GM19238 (cell line): ENCODE results near the gene PRMT6.
"Not testable (repeated sequence)": the region's sequence is repeated elsewhere in the genome, so short reads cannot be mapped to it uniquely, and the experiment has no call there.

Experiments used
- DNase-seq: peaks from one replicate; pipeline ENCODE4 v3.0.0; 2011; ENCODE audit warnings: low spot score; ENCODE audit not compliant: insufficient read length

Gene PRMT6

DNA sequence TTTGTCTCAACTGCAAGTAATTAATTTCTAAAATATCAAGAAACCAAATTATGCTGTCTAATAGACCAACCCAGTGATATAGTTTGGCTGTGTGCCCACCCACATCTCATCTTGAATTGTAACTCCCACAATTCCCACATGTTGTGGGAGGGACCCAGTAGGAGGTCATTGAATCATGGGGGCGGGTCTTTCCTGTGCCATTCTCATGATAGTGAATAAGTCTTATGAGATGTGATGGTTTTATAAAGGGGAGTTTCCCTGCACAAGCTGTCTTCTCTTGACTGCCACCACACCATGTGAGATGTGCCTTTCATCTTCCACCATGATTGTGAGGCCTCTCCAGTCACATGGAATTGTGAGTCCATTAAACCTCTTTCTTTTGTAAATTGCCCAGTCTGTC is 36.9 kb downstream of the PRMT6 start:
- DNase-seq, result not testable (repeated sequence)

DNA sequence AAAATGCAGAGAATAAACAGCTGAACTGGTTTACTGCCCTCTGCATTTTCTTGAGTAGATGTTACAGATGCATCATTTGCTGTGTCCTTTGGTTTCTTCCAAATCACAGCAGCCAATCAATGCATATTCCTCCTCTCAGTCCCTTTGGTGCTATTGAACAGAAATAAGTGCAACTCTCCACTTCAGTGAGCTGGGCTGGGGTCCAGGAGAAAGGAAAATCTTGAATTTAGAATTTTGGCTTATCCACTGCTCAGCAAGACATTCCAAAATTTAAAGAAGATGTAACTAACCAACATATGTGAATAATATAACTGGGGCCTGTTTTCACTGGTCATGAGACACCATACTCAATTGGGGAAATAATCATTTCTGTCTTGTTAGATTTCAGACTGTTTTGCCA is 39.2 kb downstream of the PRMT6 start:
- no peak for DNase-seq

DNA sequence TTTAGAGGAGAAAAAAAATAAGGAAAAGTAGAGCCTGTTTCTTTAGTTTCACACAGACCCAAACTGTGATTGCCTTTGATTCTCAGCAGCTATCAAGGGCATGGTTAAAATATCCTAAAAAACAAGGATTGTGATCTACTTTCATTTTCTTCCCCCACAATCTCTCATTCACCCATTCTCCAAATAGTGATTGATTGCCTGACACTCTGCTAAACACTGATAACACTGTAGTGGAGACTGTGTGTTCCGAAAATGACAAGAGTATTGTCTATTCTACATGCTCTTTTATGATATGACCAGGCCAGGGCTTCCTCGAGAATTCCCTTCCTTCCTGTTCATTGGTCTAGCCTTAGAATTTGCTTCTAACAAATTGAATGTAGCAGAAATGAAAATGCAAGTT is 40.2 kb downstream of the PRMT6 start:
- DNase-seq, result no peak

DNA sequence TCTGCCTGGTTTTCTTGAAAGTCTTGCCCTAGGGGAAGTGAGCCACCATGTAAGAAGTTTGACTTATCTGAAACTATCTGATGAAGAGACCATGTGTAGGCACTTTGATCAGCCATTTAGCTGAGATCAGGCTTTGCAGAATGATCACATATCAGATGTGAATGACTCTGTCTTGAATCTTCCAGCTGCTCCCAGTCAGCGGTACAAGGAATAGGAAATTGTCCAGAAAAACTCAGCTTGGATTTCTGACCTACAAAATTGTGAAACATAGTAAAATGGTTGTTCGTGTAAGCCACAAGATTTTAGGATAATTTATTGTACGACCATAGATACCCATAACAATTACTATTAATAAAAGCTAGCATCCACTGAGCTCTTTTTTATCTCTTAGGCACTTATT is 42.5 kb downstream of the PRMT6 start:
- DNase-seq, result no peak

DNA sequence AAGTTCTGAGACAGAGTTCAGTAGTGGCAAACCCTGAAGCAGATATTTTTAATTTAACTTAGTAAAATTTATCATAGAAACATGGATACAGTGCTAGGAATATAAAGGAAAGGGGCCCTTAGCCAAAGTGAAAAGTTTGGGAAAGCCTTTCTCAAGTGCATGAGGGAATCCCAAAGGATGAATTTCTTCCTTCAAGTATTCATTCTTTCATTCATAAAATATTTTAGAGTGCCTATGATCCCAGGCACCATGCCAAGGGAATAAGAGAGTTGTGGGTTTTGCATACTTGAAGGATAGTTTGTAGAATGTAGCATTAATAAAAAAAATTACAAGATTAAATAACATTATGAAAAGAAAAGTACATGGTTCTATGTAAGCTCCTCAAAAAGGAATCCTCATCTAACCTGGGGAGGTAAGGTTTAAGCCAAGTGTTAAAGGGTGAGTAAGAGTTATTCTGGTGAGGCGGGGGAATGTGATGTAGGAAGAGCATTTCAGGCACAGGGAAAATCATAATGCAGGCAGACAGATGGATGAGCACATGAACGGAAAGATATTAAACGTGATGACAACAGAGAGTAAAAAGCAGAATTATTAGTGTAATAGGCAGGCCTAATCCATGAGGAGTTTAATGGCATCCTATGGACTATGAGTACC is 44.0 kb downstream of the PRMT6 start:
- DNase-seq, result no peak

DNA sequence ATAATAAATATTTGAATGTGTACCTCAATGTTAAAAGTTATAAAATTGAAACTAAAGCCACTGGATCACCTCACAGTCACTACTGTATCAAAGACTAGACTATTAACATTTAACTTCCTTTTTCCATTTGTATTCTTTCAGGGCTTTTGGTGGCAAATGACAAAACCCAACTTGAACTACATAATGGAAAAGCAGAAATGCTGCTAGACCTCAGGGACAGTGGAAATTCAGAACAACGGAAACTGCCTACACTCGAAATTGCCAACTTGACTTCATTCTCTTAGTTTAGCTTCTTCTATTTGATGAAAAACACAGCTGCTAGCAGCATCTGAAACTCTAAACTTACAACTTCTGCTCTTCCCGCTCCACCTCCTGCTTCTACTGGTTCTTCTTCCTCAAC is 49.4 kb downstream of the PRMT6 start:
- no peak for DNase-seq
